ENCODE results near the gene SHROOM1.
A peak's percentile ranks its signal among the peaks of the same experiment; 100 is the strongest.
"Not testable (repeated sequence)": the region's sequence is repeated elsewhere in the genome, so short reads cannot be mapped to it uniquely, and the experiment has no call there.

SHROOM1 gene

GRCh38 chr5:132824426-132824825 is 6.0 kb downstream of the SHROOM1 start:
- DNase-seq = no peak

- DNase-seq = no peak
These were observed 6.9 kb downstream of the SHROOM1 start for GRCh38 chr5:132823481-132824050.

- DNase-seq = no peak
These were observed 7.6 kb downstream of the SHROOM1 start for GRCh38 chr5:132822650-132823480.

- no peak for DNase-seq
These were observed 8.7 kb downstream of the SHROOM1 start for GRCh38 chr5:132821791-132822190.

GRCh38 chr5:132821350-132821749 is 9.1 kb downstream of the SHROOM1 start:
- no peak for DNase-seq

- DNase-seq = peak; percentile 34
These were observed 10.2 kb downstream of the SHROOM1 start for GRCh38 chr5:132820162-132820754.

- no peak for DNase-seq
These were observed 11.0 kb downstream of the SHROOM1 start for GRCh38 chr5:132819468-132819867.

- no peak for DNase-seq
These were observed 13.4 kb downstream of the SHROOM1 start for GRCh38 chr5:132817011-132817410.

GRCh38 chr5:132816554-132816953 is 13.9 kb downstream of the SHROOM1 start:
- DNase-seq = no peak

- no peak for DNase-seq
These were observed 14.4 kb downstream of the SHROOM1 start for GRCh38 chr5:132816083-132816482.

GRCh38 chr5:132815454-132815853 is 15.0 kb downstream of the SHROOM1 start:
- no peak for DNase-seq

GRCh38 chr5:132814503-132815294 is 15.7 kb downstream of the SHROOM1 start:
- no peak for DNase-seq

- no peak for DNase-seq
These were observed 16.6 kb downstream of the SHROOM1 start for GRCh38 chr5:132813599-132814502.

GRCh38 chr5:132812781-132813598 is 17.5 kb downstream of the SHROOM1 start, which contains the start of gene SOWAHA:
Gene SOWAHA (plus strand): TSS chr5:132813302. CDS start chr5:132813622, 320 bp downstream.
- peak; percentile 36 for DNase-seq

- no peak for DNase-seq
These were observed 18.2 kb downstream of the SHROOM1 start for GRCh38 chr5:132812123-132812765.

- no peak for DNase-seq
These were observed 19.8 kb downstream of the SHROOM1 start for GRCh38 chr5:132810605-132811004.

GRCh38 chr5:132808866-132809265 is 21.6 kb downstream of the SHROOM1 start:
- no peak for DNase-seq

GRCh38 chr5:132808448-132808847 is 22.0 kb downstream of the SHROOM1 start:
- DNase-seq = no peak

GRCh38 chr5:132807163-132807838 is 23.1 kb downstream of the SHROOM1 start:
- no peak for DNase-seq

- DNase-seq = not testable (repeated sequence)
These were observed 23.7 kb downstream of the SHROOM1 start for GRCh38 chr5:132806804-132807162.

Data from NCI-H1105 (cell line).